Heart left ventricle (tissue), 16 donors: Measurements from ENCODE around the gene NSG2. TPM values are rescaled to one million over a fixed set of nuclear protein-coding genes. Genes with fewer than 3 reads are reported as not detected.
"Not testable (repeated sequence)": the region's sequence is repeated elsewhere in the genome, so short reads cannot be mapped to it uniquely, and the experiment has no call there.

Source experiments
- ATAC-seq, 4 donors: fragments of 200-7000 bp; cut with Tn5 transposase; one replicate each; pipeline ENCODE4 v1.9.1; 2020 to 2022; ENCODE audit warnings: moderate library complexity in 4 of 4, mild to moderate bottlenecking in 3 of 4, moderate number of reproducible peaks in 1 of 4
- DNase-seq, 5 donors: peaks; one replicate each; pipeline ENCODE4 v3.0.0-alpha.2; 2020
- H3K27ac ChIP-seq, 12 donors: fragments of 200-600 bp; sonication (generic) in 4 of 12; one replicate each; pipeline versions ENCODE4 v1.5.0 to v1.8.0; 2016 to 2022; ENCODE audit warnings: mild to moderate bottlenecking in 2 of 12
- H3K27me3 ChIP-seq, 9 donors: fragments of 200-600 bp; sonication (generic) in 2 of 9; one replicate each; pipeline versions ENCODE4 v1.5.1 to v1.8.0; 2016 to 2022; ENCODE audit warnings: mild to moderate bottlenecking in 3 of 9
- H3K36me3 ChIP-seq, 9 donors: fragments of 200-600 bp; sonication (generic) in 2 of 9; one replicate each; pipeline versions ENCODE4 v1.5.0 to v1.8.0; 2018 to 2022; ENCODE audit warnings: mild to moderate bottlenecking in 2 of 9
- H3K4me1 ChIP-seq, 12 donors: fragments of 200-600 bp; sonication (generic) in 4 of 12; one replicate each; pipeline versions ENCODE4 v1.5.0 to v1.8.0; 2016 to 2022; ENCODE audit warnings: mild to moderate bottlenecking in 3 of 12
- H3K4me3 ChIP-seq, 12 donors: fragments of 200-600 bp; sonication (generic) in 4 of 12; one replicate each; pipeline versions ENCODE4 v1.5.0 to v1.8.0; 2017 to 2022; ENCODE audit warnings: mild to moderate bottlenecking in 9 of 12, moderate library complexity in 4 of 12
- H3K9me3 ChIP-seq, 12 donors: fragments of 200-600 bp; sonication (generic) in 4 of 12; one replicate each; pipeline versions ENCODE4 v1.5.0 to v1.8.0; 2016 to 2022; ENCODE audit warnings: mild to moderate bottlenecking in 1 of 12
- CTCF ChIP-seq, 12 donors: fragments of 200-600 bp; sonication (generic) in 4 of 12; IDR thresholded peaks; one replicate each; pipeline versions ENCODE4 v1.5.0 to v1.8.0; 2018 to 2022; ENCODE audit warnings: antibody characterized with exemption in 12 of 12, mild to moderate bottlenecking in 5 of 12
- POLR2A ChIP-seq, 2 donors: fragments of 450-650 bp; IDR thresholded peaks; one replicate each; pipeline ENCODE4 v1.6.1; 2017; ENCODE audit warnings: antibody characterized with exemption in 2 of 2, mild to moderate bottlenecking in 2 of 2, moderate library complexity in 2 of 2
- WGBS, 4 donors: extraction: QIAGEN DNeasy Blood & Tissue Kit in 2 of 4; methylation state at CpG; one replicate each; pipeline versions ENCODE4 v1.1.5 to v1.1.7; 2013 to 2018; 5-methylcytosine and 5-hydroxymethylcytosine counted together
- intact Hi-C, 10 donors: fragments of 100-400 bp; cut with DNase I; formaldehyde crosslinking; loops; one replicate each; pipeline versions ENCODE4 v1.11.1 to v1.14.2; 2022
- polyA plus RNA-seq, 2 donors: library from polyadenylated mRNA; stranded (reverse); fragments of 200-250 nt; gene quantifications; one replicate each; pipeline ENCODE4 v1.2.3, GENCODE V29; 2013
- total RNA-seq, 9 donors: library from RNA; depleted of rRNA in 2 of 9; stranded (reverse); fragments of >200 nt in 2 of 9; fragmentation: NEBNext Ultra II Directional in 3 of 9; extraction: Animal tissue kit (Norgen Biotek cat#: 25700) in 3 of 9; gene quantifications; one replicate each; pipeline versions ENCODE4 v1.1.0 to v1.2.4, GENCODE V29; 2016 to 2023
- donor health status: ischemic (EF 13 %, LVEDD 7.1; RV severe dilation, severe dysfunction).
- donor health status: healthy with polysubstance abuse.
- donor health status: DM: no; HTN: yes; CAD: no.
- donor health status: DM: no; HTN: no; CAD: no.
- donor health status: ischemic (EF 25% LVEDD 6.9; RV normal size, moderate dysfunction).
- donor health status: ischemic (EF 25% LVEDD 5.7; RV mildly dilated, moderate dysfunction).
- donor health status: healthy.
- donor health status: DM: yes; HTN: yes; CAD: no.
- donor health status: ischemic (EF 35%, LVEDD 5.7; RV mildly dilated, moderate dysfunction).
- donor health status: nonischemic (EF 11% LVEDD 7.7; RV severe dilation, severe dysfunction).
- donor health status: DM: yes; HTN: yes; CAD: no.
- donor health status: PGD.
- donor health status: ischemic (EF 29% LVEDD 5.4; RV normal size, mild dysfunction).
- donor health status: nonischemic (EF 23%, LVEDD 6.1; RV moderate dilation, normal function).

Gene NSG2
- total and polyA plus RNA-seq, 11 donors: 0.30 to 1.7 (median 0.44) TPM; not detected in 4

DNA sequence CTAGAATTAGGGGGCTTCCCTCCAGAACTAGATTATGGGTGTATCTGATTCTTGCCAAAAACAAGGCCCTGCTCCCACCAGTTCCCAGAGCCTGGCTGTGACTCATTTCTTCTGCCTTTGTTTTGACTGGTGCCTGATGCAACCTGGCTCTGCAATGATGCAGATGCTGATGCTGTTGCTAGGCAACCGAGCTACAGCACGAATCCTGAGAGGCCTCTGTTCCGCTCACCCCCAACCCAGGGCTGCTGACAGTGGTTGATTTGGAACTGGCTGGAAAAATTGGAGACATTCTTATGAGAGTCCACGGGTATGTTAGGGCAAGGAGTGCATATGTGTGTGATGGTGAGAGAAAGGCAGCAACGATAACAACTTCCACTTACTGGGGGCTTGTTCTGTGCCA is 100.3 kb downstream of the NSG2 start:
- Histone ChIP-seq H3K4me3 (no peak overlapping the region), H3K36me3 (no peaks in the 10 kb centered on the region), H3K27ac (no peak overlapping the region), H3K9me3 (no peaks in the 10 kb centered on the region), H3K27me3 (peaks cover 0 to 4% (median 0%) of the 10 kb centered on the region in 9 donors), H3K4me1 (no peaks in the 10 kb centered on the region)
- ATAC-seq (no peak), DNase-seq (no peak)
- TF ChIP-seq POLR2A (IDR thresholded peaks at IDR 0.05) (no peak), CTCF (IDR thresholded peaks at IDR 0.05) (no peak)
- intact Hi-C loops: no loop called here
- 53 to 65% (median 58%) methylated on average over 5 of the region's 5 CpGs for WGBS, 4 donors

GRCh38 chr5:174146556-174146955 is 101.0 kb downstream of the NSG2 start:
- H3K4me1 ChIP-seq: no peaks in the 10 kb centered on the region
- peaks cover 0 to 4% (median 0%) of the 10 kb centered on the region in 9 donors for H3K27me3 ChIP-seq
- no peak for DNase-seq
- no peaks in the 10 kb centered on the region for H3K9me3 ChIP-seq
- intact Hi-C loops: no loop called here
- no peak for ATAC-seq
- no peaks in the 10 kb centered on the region for H3K36me3 ChIP-seq
- no peak overlapping the region for H3K4me3 ChIP-seq
- no peak for TF ChIP-seq CTCF (IDR thresholded peaks at IDR 0.05)
- TF ChIP-seq POLR2A (IDR thresholded peaks at IDR 0.05): no peak
- 63 to 80% (median 76%) methylated on average over 6 of the region's 6 CpGs for WGBS, 4 donors
- H3K27ac ChIP-seq: no peak overlapping the region

DNA sequence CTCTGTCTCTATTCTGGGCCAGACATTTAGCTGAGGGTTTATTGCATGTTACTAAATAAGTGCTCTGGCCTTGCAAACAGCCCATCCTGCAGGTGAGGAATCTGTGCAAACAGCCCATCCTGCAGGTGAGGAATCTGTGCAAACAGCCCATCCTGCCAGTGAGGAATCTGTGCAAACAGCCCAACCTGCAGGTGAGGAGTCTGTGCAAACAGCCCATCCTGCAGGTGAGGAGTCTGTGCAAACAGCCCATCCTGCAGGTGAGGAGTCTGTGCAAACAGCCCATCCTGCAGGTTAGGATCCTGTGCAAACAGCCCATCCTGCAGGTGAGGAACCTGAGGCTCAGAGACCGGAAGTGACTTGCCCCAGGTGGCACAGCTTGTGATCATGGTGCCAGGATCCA is 101.5 kb downstream of the NSG2 start:
- H3K4me1 ChIP-seq, DNase-seq, H3K27me3 ChIP-seq, H3K9me3 ChIP-seq, H3K36me3 ChIP-seq, H3K27ac ChIP-seq, intact Hi-C loops, H3K4me3 ChIP-seq, ATAC-seq: not testable (repeated sequence)
- WGBS, 4 donors: 42 to 69% (median 68%) methylated on average over 1 of the region's 1 CpG

- Histone ChIP-seq H3K36me3 (no peaks in the 10 kb centered on the region), H3K4me3 (no peak overlapping the region), H3K9me3 (no peaks in the 10 kb centered on the region), H3K4me1 (no peaks in the 10 kb centered on the region), H3K27ac (no peak overlapping the region), H3K27me3 (peaks cover 0 to 4% (median 0%) of the 10 kb centered on the region in 9 donors)
- WGBS, 4 donors: 53 to 75% (median 57%) methylated on average over 2 of the region's 2 CpGs
- ATAC-seq (no peak), DNase-seq (no peak)
- intact Hi-C loops: no loop called here
- TF ChIP-seq POLR2A (IDR thresholded peaks at IDR 0.05) (no peak), CTCF (IDR thresholded peaks at IDR 0.05) (no peak)
Measured at GRCh38 chr5:174147551-174147950, 102.0 kb downstream of the NSG2 start.

DNA sequence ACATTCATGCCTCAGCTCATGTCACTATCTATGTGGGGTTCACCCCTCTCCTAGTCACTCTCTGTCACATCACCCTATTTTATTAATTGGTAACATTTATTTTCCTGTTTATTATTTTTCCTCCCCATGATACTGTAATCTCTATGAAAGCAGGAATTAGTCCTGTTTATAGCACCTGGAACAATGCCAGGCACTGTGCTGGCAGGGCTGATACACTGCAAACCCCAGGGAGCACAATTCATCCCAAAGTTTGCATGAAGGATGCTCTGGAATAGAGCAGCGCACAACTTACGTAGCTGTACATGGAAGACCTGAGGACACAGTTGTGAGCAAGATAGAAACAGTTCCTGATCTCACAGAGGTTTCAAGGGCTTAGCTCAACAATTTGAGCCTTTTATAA is 103.2 kb downstream of the NSG2 start:
- Histone ChIP-seq H3K27me3 (peaks cover 0 to 5% (median 0%) of the 10 kb centered on the region in 9 donors), H3K9me3 (peaks cover 0 to 4% (median 0%) of the 10 kb centered on the region in 12 donors), H3K36me3 (no peaks in the 10 kb centered on the region), H3K27ac (no peak overlapping the region), H3K4me1 (no peaks in the 10 kb centered on the region), H3K4me3 (no peak overlapping the region)
- TF ChIP-seq CTCF (IDR thresholded peaks at IDR 0.05) (no peak), POLR2A (IDR thresholded peaks at IDR 0.05) (no peak)
- 58 to 86% (median 71%) methylated on average over 2 of the region's 2 CpGs for WGBS, 4 donors
- DNase-seq (no peak), ATAC-seq (no peak)
- intact Hi-C loops: no loop called here
